GM19468 (cell line): ENCODE results near the gene CCDC183.
"Not testable (repeated sequence)": the region's sequence is repeated elsewhere in the genome, so short reads cannot be mapped to it uniquely, and the experiment has no call there.

Source experiments
- ATAC-seq: cut with Tn5 transposase; IDR thresholded peaks from one replicate; pipeline ENCODE4 v1.9.1; 2021; ENCODE audit warnings: mild to moderate bottlenecking, moderate library complexity, moderate number of reproducible peaks; ENCODE audit not compliant: unreplicated experiment; ENCODE audit errors: extremely low read depth

Gene CCDC183

DNA sequence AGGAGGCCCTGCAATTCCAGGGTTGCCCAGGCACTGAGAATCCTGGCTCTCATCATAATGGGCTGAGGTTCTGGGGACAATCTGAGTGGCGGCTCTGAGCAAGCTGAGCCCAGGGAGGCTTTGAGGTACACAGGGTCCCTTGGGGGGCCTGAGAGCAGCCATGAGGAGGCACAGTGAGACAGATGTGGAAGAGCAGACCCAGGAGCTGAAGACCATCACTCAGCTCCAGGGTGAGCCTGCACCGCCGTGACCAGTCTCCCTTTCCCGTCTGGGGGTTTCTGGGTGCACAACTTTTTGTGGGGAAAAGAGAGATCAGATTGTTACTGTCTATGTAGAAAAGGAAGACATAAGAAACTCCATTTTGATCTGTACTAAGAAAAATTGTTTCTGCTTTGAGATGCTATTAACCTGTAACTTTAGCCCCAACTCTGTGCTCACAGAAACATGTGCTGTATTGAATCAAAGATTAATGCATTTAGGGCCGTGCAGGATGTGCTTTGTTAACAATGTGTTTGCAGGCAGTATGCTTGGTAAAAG, at the start of gene CCDC183:
TSS of gene CCDC183 (plus strand) at position 101 of the 537 bp plus-strand sequence. CDS start at position 161, 60 bp downstream.
- no peak for ATAC-seq

DNA sequence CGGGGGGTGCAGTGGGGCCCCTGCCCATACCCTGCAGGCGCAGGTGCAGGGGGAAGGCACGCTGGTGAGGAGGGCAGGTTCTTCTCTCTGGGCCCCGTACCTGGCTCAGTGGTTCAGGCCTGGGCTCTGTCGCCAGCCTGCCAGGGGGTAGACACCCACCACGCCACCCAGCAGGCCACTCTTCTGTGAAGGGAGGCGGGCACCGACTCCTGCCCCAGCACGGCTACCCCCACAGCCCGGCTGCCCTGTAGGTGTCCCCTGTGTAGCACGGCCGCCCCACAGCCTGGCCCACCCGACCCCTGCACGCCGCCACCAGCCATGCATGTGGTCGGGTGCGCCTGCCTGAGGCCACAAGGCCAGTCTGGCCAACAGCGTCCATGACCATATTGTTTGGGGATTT, 49.5 kb upstream of the CCDC183 start:
- no peak for ATAC-seq

DNA sequence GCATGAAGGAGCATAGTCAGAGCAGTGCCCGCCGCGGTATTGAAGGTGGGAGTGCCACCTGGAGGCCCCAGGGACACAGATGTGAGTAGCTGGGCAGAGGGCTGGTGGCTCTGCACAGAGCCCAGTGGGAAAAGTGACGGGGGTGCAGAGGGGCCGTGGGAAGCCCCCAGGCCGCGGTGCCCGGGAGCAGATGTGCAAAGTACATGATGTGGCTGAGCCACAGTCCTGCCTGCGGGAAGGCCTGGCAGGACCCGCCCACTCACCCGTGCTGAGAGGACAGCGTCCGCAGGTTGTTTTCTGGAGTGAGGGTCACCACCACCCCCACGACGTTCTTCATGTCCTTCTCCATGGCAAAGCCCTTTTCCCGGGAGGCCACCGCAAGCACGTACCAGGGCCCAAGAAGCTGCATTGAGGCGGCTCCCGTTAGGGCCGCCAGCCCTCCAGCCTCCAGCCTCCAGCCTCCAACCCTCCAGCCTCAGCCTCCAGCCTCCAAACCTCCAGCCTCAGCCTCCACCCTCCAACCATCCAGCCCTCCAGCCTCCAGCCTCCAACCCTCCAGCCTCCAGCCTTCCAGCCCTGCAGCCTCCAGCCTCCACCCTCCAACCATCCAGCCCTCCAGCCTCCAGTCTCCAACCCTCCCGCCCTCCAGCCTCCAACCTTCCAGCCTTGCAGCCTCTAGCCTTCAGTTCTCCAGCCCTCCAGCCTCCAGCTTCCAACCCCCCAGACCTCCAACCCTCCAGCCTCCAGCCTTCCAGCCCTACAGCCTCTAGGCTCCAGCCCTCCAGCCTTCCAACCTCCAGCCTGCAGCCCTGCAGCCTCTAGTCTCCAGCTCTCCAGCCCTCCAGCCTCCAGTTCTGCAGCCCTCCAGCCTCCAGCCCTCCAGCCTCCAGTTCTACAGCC, 48.7 kb upstream of the CCDC183 start:
- ATAC-seq = no peak

GRCh38 chr9:136748201-136748600, 47.9 kb upstream of the CCDC183 start, which contains the start of gene LCN6:
LCN6 (minus strand) TSS chr9:136748525; CDS start chr9:136748483, 42 bp downstream.
- ATAC-seq = no peak

DNA sequence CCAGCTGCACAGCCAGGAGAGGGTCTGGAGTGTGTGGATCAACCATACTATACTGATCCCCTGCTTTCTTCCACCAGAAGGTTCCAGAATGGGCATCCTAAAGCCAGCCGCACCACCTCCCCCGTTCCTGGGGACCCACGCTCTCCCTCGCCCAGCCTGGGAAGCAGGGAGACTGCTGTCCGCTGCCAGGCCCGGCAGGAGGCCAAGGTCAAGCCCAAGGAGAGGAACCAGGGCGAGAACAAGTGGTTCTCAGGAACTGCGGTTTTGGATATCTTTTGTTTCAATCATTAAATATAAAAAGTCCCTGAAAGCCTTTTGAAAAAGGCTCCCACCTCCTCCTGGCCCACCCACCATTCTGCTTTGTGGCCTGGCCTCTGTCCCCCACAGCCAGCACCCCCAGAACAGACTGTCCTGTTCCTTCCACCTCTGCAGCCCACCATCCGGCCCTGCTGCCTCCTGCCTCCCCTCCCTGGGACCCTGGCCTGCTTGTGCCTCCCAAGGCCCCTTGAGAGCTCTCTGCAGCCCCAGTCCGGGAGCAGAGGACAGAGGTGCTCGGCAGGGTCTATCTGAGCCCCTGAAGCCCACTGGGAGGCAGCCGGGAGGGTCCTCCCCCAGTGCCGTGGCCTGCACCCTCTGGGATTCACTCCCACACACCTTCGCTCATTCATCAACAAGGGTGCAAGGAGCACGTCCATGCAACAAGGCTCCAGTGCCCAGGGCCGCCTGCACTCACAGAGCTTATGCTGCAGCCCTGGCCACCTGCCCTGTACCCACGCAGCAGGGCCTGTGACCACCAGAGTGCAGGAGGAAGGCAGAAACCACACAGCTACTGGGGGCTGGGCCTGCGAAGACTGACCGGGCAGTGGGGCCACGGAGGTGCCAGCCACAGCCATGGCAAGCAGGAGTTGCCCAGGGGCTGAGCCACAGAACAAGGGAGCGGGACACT, 47.2 kb upstream of the CCDC183 start:
- ATAC-seq = no peak

DNA sequence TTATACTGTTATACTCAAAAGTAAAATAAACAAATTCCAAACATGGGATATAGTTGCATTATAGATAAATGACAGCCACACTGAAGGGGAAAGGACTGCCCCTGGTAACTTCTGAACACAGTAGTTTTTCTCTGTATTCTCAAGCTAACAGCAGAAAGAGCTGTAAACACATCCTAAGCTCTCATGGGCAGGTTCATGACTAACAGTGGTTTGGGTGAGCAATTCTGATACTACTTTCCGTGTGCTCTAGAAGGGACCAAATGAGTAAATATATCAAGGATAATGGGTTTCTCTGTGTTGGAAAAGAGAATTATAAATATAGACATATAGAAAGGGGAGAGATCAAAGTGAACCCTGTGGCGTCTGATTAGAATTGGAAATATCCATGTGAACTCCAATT, 45.6 kb upstream of the CCDC183 start:
- no peak for ATAC-seq

- no peak for ATAC-seq
Measured at GRCh38 chr9:136751244-136751643, 44.9 kb upstream of the CCDC183 start.

GRCh38 chr9:136751814-136752213, 44.3 kb upstream of the CCDC183 start:
- ATAC-seq = no peak

- ATAC-seq = no peak
Measured at GRCh38 chr9:136753371-136754058, 42.6 kb upstream of the CCDC183 start.

- no peak for ATAC-seq
Measured at GRCh38 chr9:136754059-136754572, 42.0 kb upstream of the CCDC183 start.

DNA sequence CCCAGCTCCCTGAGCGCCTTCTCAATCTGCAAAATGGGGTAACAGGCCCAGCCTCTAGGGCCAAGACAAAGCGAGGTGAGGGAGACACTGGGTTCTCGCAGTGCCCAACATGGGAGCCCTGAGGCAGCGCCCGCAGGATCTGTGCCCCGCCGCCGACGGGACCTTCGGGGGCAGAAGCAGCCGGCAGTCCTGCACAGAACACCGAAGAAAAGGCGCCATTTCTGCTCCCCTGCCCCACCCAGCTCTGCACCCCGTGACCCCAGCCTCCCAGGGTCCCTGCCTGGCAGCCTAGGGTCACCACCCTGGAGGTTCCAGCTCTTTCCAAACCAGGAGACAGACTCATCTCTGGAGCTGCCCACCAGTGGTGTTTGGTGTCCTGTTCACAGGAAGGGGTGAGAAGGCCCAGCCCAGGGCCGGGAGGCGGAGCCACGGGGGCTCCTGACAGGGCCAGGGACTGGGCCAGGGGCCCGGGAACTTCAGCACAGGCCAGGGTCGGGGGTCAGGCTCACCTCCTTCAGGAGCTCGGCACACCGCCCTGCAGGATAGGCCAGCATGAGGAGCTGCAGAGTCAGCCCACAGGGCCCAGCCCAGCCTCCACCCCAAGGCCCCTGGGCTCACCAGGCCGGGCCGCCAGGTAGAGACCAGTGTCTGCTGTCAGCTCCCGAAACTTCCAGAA, 41.4 kb upstream of the CCDC183 start:
- no peak for ATAC-seq

DNA sequence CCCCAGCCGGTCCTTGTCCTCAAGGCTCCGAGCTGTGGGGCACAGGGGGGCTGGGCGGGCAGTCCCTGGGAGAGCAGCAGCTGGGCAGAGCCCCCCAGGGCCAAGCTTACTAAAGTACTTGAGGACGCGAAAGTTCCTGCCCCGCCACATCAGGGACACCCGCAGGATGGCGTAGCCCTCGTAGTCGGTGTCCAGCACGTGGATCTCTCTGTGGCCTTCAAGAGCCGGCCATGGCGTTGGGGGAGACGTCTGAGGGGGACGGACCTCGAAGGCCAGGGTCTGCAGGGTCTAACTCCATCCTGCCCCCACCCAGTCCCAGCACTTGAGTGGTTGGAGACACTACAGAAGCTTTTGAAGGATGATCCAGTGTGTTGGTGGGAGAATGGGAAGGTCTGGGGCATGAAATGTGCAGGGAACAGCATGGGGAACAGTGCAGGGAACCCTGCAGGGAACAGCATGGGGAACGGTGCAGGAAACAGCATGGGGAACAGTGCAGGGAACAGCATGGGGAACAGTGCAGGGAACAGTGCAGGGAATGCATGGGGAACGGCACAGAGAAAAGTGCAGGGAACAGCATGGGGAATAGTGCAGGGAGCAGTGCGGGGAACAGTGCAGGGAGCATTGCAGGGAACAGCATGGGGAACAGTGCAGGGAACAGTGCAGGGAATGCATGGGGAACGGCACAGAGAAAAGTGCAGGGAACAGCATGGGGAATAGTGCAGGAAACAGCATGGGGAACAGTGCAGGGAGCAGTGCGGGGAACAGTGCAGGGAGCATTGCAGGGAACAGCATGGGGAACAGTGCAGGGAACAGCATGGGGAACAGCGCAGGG, 40.6 kb upstream of the CCDC183 start:
- ATAC-seq = not testable (repeated sequence)

GRCh38 chr9:136756134-136756438, 40.1 kb upstream of the CCDC183 start:
- no peak for ATAC-seq

DNA sequence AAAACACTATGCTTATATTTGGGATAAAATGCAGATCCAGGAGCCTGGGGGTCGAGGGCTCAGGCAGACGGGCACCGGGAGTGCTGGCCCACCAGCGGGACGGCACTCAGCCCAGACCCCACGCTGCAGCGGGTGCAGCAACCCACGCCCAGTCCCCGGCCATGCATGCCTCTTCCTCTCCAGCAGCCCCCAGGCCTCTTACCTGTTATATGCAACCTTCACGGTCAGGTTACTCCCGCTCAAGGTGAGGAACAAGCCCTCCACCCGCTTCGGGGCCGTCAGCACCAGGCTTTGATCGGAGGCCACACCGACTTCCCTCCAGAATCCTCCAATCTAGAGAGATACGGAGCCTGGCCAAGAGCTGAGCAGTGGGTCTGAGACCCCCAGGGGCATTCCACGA, 39.3 kb upstream of the CCDC183 start:
- ATAC-seq = no peak

- ATAC-seq = no peak
Measured at GRCh38 chr9:136757328-136757727, 38.8 kb upstream of the CCDC183 start.

DNA sequence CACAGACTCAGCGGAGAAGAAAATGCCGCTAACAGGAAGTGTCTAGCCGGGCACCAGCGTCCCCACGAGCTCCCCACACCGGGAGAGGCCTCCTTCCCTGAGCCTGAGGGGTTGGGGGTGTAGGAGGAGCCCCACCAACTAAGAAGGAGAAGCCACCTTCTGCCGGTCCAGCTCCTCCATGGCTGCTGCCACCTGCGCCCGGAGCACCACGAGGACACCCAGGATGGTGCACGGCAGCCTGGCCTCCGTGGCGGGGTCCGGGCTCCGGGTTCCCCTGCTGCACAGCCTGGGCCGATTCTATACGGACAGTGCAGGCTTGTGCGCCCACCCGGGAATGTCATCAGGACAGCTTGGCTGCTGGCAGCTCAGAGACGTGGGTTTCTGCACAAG, 38.4 kb upstream of the CCDC183 start:
- no peak for ATAC-seq

GRCh38 chr9:136759001-136759400, 37.1 kb upstream of the CCDC183 start:
- no peak for ATAC-seq

DNA sequence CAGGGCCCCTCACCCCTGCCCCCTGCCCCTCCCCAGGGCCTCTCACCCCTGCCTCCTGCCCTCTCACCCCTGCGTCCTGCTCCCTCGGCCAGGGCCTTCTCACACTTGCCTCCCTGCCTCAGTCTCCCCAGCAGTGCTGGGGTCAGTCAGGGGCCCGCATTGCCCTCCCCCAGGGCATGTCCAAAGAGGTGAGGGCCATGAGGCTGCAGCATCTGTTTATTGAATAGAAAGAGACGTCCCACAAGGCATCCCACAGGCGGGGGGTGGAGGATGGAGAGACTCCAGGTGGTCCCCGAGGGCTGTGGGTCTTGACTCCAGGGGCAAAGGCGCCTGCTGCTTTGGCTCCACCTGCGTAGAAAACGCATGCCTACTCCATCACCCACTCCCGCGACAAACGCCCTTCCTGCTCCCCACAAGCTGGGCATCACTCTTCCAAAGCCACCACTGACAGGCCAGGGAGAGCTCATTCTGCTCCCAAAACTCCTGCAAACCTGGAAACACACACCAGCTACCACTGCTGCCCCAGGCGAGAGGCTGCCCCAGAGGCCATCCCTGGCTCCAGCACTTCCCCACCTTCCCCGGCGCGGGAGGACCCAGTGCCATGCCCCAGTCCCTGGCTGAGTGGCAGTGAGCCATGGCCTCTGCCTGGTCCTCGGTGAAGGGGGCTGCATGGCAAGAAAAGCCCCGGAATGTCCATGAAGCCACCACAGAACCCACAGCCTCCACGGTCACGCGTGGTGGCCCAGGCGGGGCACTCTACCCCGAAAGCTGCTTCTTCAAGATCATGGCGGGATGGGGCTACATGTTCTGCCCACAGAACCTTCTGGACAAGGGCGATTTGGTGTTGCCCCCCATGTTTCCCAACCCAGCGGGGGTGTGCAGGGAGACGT, 36.5 kb upstream of the CCDC183 start:
- ATAC-seq = no peak
